HCT116 (cell line): ENCODE results near the gene NPL. TPM values are rescaled to one million over a fixed set of nuclear protein-coding genes. Genes with fewer than 3 reads are reported as not detected.

ENCODE experiments used
- ATAC-seq: fragments of 200-7000 bp; cut with Tn5 transposase; 2 replicates; pipeline ENCODE4 v1.9.1; 2020; ENCODE audit warnings: mild to moderate bottlenecking, moderate library complexity
- BruUV-seq: library from RNA; stranded (reverse); fragments of 400-500 nt; replicated peaks from 2 replicates; lab custom pipeline; 2021; lab: Mats Ljungman, UMichigan
- CTCF ChIA-PET: fragments of 300-600 bp; sonication (Branson Sonifier 250); formaldehyde crosslinking; loops from one replicate; lab custom pipeline; 2021; ENCODE audit warnings: antibody characterized with exemption; lab: Charles Lee
- POLR2A ChIA-PET: fragments of 300-600, 350-600 bp; sonication (Branson Sonifier 250); formaldehyde crosslinking; loops from one replicate; lab custom pipeline; 2021; ENCODE audit warnings: antibody characterized with exemption; lab: Charles Lee
- RAD21 ChIA-PET, 2 experiments: fragments of 300-600 bp; sonication (Branson Sonifier 250); formaldehyde crosslinking; loops; one replicate each; lab custom pipeline; 2023; ENCODE audit warnings: low total read pairs in 2 of 2; ENCODE audit not compliant: uncharacterized antibody in 2 of 2, unreplicated experiment in 2 of 2, low non-redundant PET in 1 of 2; lab: Charles Lee
- DNase-seq: peaks from one replicate; pipeline ENCODE4 v3.0.0-alpha.2; 2010; ENCODE audit warnings: low read depth, low spot score
- H2AFZ ChIP-seq: fragments of 200-600 bp; shearing (Covaris generic), sonication (generic); 2 replicates; pipeline ENCODE4 v1.6.1; 2017; ENCODE audit warnings: low read depth, mixed run types, mixed read lengths, antibody characterized with exemption, low read length; ENCODE audit not compliant: poor library complexity, severe bottlenecking
- H3K27ac ChIP-seq: 2 replicates; pipeline ENCODE4 v1.5.1; 2012; ENCODE audit warnings: low read depth, low read length
- H3K27me3 ChIP-seq: fragments of 200-600 bp; sonication (generic); 2 replicates; pipeline ENCODE4 v1.6.1; 2016; ENCODE audit warnings: mixed run types, low read length, mixed read lengths; ENCODE audit not compliant: insufficient read depth
- H3K36me3 ChIP-seq, 2 experiments: fragments of 200-500 bp in 1 of 2; fragments of 200-600 bp in 1 of 2; sonication (Bioruptor generic) in 1 of 2; sonication (generic) in 1 of 2; 2 replicates each; pipeline versions ENCODE4 v1.5.1 to v1.6.1; 2014 to 2016; ENCODE audit warnings: low read length in 2 of 2, inconsistent platforms in 1 of 2, mixed read lengths in 1 of 2, mixed run types in 1 of 2; ENCODE audit not compliant: insufficient read depth in 2 of 2, control insufficient read depth in 1 of 2
- H3K4me1 ChIP-seq, 2 experiments: fragments of 200-600 bp in 1 of 2; sonication (generic) in 1 of 2; 2 replicates each; pipeline versions ENCODE4 v1.5.1 to v1.6.1; 2012 to 2017; ENCODE audit warnings: low read length in 2 of 2, inconsistent platforms in 1 of 2, mild to moderate bottlenecking in 1 of 2, mixed read lengths in 1 of 2, mixed run types in 1 of 2, moderate library complexity in 1 of 2; ENCODE audit not compliant: insufficient read depth in 2 of 2, control insufficient read depth in 1 of 2
- H3K4me2 ChIP-seq: fragments of 200-600 bp; sonication (generic); 2 replicates; pipeline ENCODE4 v1.6.1; 2017; ENCODE audit warnings: mixed run types, low read length, mixed read lengths
- H3K4me3 ChIP-seq, 2 experiments: fragments of 200-600 bp in 1 of 2; sonication (generic) in 1 of 2; replicated peaks in 1 of 2; 2 replicates each; pipeline ENCODE4 v1.5.1; 2011 to 2016; ENCODE audit warnings: low read length in 2 of 2, control low read depth in 1 of 2, low read depth in 1 of 2, mild to moderate bottlenecking in 1 of 2, mixed read lengths in 1 of 2, mixed run types in 1 of 2
- H3K79me2 ChIP-seq: fragments of 200-600 bp; sonication (generic); 2 replicates; pipeline ENCODE4 v1.6.1; 2017; ENCODE audit warnings: mild to moderate bottlenecking, mixed run types, low read length, moderate library complexity, mixed read lengths; ENCODE audit not compliant: insufficient read depth
- H3K9ac ChIP-seq: fragments of 200-600 bp; sonication (generic); 2 replicates; pipeline ENCODE4 v1.6.1; 2016; ENCODE audit warnings: low read length, mixed read lengths
- H3K9me2 ChIP-seq: fragments of 200-600 bp; sonication (generic), shearing (Covaris generic); 2 replicates; pipeline ENCODE4 v1.6.1; 2017; ENCODE audit warnings: mixed run types, mild to moderate bottlenecking, moderate library complexity; ENCODE audit not compliant: insufficient read depth
- H3K9me3 ChIP-seq, 2 experiments: fragments of 200-500 bp in 1 of 2; fragments of 200-600 bp in 1 of 2; sonication (Bioruptor generic) in 1 of 2; sonication (generic) in 1 of 2; 2 replicates each; pipeline ENCODE4 v1.6.1; 2014 to 2017; ENCODE audit warnings: low read length in 2 of 2, mixed read lengths in 2 of 2, inconsistent platforms in 1 of 2, low read depth in 1 of 2, mild to moderate bottlenecking in 1 of 2, mixed run types in 1 of 2, moderate library complexity in 1 of 2; ENCODE audit not compliant: control insufficient read depth in 1 of 2, insufficient read depth in 1 of 2
- H4K20me1 ChIP-seq: fragments of 200-600 bp; sonication (generic), shearing (Covaris generic); 2 replicates; pipeline ENCODE4 v1.6.1; 2017; ENCODE audit warnings: mixed run types, mild to moderate bottlenecking, moderate library complexity; ENCODE audit not compliant: insufficient read depth
- EZH2 ChIP-seq: fragments of 200-600 bp; sonication (generic); IDR thresholded peaks from 2 replicates; pipeline ENCODE4 v1.6.1; 2017; ENCODE audit warnings: antibody characterized with exemption, mixed run types
- FOSL1 ChIP-seq: IDR thresholded peaks from 2 replicates; pipeline ENCODE4 v1.6.1; 2012; ENCODE audit warnings: low read depth
- JUND ChIP-seq: IDR thresholded peaks from 2 replicates; pipeline ENCODE4 v1.6.1; 2012
- RAD21 ChIP-seq: IDR thresholded peaks from 2 replicates; pipeline ENCODE4 v1.6.1; 2012; ENCODE audit warnings: low read depth, mild to moderate bottlenecking
- REST ChIP-seq: IDR thresholded peaks from 2 replicates; pipeline ENCODE4 v1.6.1; 2012; ENCODE audit warnings: low read depth
- SIN3A ChIP-seq: IDR thresholded peaks from 2 replicates; pipeline ENCODE4 v1.6.1; 2012; ENCODE audit warnings: low read depth
- SP1 ChIP-seq: IDR thresholded peaks from 2 replicates; pipeline ENCODE4 v1.6.1; 2012; ENCODE audit warnings: low read depth
- YY1 ChIP-seq: IDR thresholded peaks from 2 replicates; pipeline ENCODE4 v1.6.1; 2011; ENCODE audit warnings: low read length, low read depth, moderate library complexity, mild to moderate bottlenecking; ENCODE audit not compliant: insufficient replicate concordance; ENCODE audit errors: extremely low read depth
- ZFX ChIP-seq: fragments of 450-650 bp; IDR thresholded peaks from 2 replicates; pipeline ENCODE4 v1.6.1; 2017
- ZNF274 ChIP-seq: fragments of 200-500 bp; sonication (Bioruptor generic); IDR thresholded peaks from 2 replicates; pipeline ENCODE4 v1.6.1; 2014; ENCODE audit warnings: mild to moderate bottlenecking, low read depth, low read length, inconsistent platforms
- intact Hi-C: fragments of 100-400 bp; cut with micrococcal nuclease; formaldehyde crosslinking; loops from 2 replicates; pipeline ENCODE4 v1.10.0; 2022
- total RNA-seq: library from RNA; stranded (reverse); gene quantifications from one replicate; pipeline ENCODE4 v1.2.1, GENCODE V29; 2021; ENCODE audit not compliant: unreplicated experiment

The NPL gene
- total RNA-seq, 1 experiment from 2014 or later, result 0.39 TPM

GRCh38 chr1:182834326-182834725 is 44.8 kb downstream of the NPL start:
- Histone ChIP-seq H3K9me2 (no peaks in the 10 kb centered on the region), H3K4me1 (peaks cover 0 to 8% of the 10 kb centered on the region in 2 experiments; a peak in 3 of 4 replicates), H3K79me2 (peaks cover 2% of the 10 kb centered on the region; the same call in 1 of the 2 replicates), H3K4me3 (no peak overlapping the region), H3K27ac (no peak overlapping the region), H3K9me3 (no peaks in the 10 kb centered on the region), H2AFZ (no peak overlapping the region), H4K20me1 (no peaks in the 10 kb centered on the region), H3K27me3 (peaks cover under 1% of the 10 kb centered on the region; the same call in 1 of the 2 replicates), H3K4me2 (no peak overlapping the region), H3K9ac (no peak overlapping the region), H3K36me3 (no peaks in the 10 kb centered on the region)
- RAD21 ChIA-PET, result no interaction called here
- intact Hi-C loops, result no loop called here
- no peak for TF ChIP-seq YY1
- TF ChIP-seq ZFX, result no peak
- TF ChIP-seq SP1, result no peak
- ATAC-seq (no peak), DNase-seq (no peak)
- no TSS peak for BruUV-seq
- CTCF ChIA-PET, result no interaction called here
- POLR2A ChIA-PET, result interaction anchor here (0.9 kb wide), 1 partner anchor 347 kb away, joined by 3 read pairs; no protein-coding TSS in a partner anchor

- TF ChIP-seq FOSL1 (no peak), ZNF274 (no peak), EZH2 (no peak), ZFX (no peak), REST (no peak), JUND (no peak), SP1 (no peak), RAD21 (no peak), SIN3A (no peak)
- Histone ChIP-seq H3K27me3 (no peaks in the 10 kb centered on the region; the same call in 1 of the 2 replicates), H3K4me3 (no peak overlapping the region), H3K4me1 (peaks cover 0 to 12% of the 10 kb centered on the region in 2 experiments; a peak in 3 of 4 replicates), H3K36me3 (0 out of 4 replicates have a peak, but pooled peaks cover 0 to 3% of the 10 kb centered on the region in 2 experiments), H2AFZ (no peak overlapping the region), H3K4me2 (no peak overlapping the region), H3K9me3 (no peaks in the 10 kb centered on the region), H4K20me1 (peaks cover 5% of the 10 kb centered on the region; the same call in 1 of the 2 replicates), H3K27ac (no peak overlapping the region), H3K79me2 (peaks cover 17% of the 10 kb centered on the region), H3K9ac (no peak overlapping the region), H3K9me2 (no peaks in the 10 kb centered on the region)
- no peak for DNase-seq
- CTCF ChIA-PET, result no interaction called here
- intact Hi-C loops, result no loop called here
- RAD21 ChIA-PET, result no interaction called here
- no peak for ATAC-seq
- POLR2A ChIA-PET, result no interaction called here
- BruUV-seq, result no TSS peak
Measured at GRCh38 chr1:182835806-182836205, 46.2 kb downstream of the NPL start.
